HCT116 (cell line): ENCODE data around the gene SELENOW. TPM values are rescaled to one million over a fixed set of nuclear protein-coding genes. Genes with fewer than 3 reads are reported as not detected.

Source experiments
- ATAC-seq: fragments of 200-7000 bp; cut with Tn5 transposase; 2 replicates; pipeline ENCODE4 v1.9.1; 2020; ENCODE audit warnings: mild to moderate bottlenecking, moderate library complexity
- BruUV-seq: library from RNA; stranded (reverse); fragments of 400-500 nt; replicated peaks from 2 replicates; lab custom pipeline; 2021; lab: Mats Ljungman, UMichigan
- CTCF ChIA-PET: fragments of 300-600 bp; sonication (Branson Sonifier 250); formaldehyde crosslinking; loops from one replicate; lab custom pipeline; 2021; ENCODE audit warnings: antibody characterized with exemption; lab: Charles Lee
- POLR2A ChIA-PET: fragments of 300-600, 350-600 bp; sonication (Branson Sonifier 250); formaldehyde crosslinking; loops from one replicate; lab custom pipeline; 2021; ENCODE audit warnings: antibody characterized with exemption; lab: Charles Lee
- RAD21 ChIA-PET, 2 experiments: fragments of 300-600 bp; sonication (Branson Sonifier 250); formaldehyde crosslinking; loops; one replicate each; lab custom pipeline; 2023; ENCODE audit warnings: low total read pairs in 2 of 2; ENCODE audit not compliant: uncharacterized antibody in 2 of 2, unreplicated experiment in 2 of 2, low non-redundant PET in 1 of 2; lab: Charles Lee
- DNase-seq: peaks from one replicate; pipeline ENCODE4 v3.0.0-alpha.2; 2010; ENCODE audit warnings: low read depth, low spot score
- H2AFZ ChIP-seq: fragments of 200-600 bp; shearing (Covaris generic), sonication (generic); 2 replicates; pipeline ENCODE4 v1.6.1; 2017; ENCODE audit warnings: low read depth, mixed run types, mixed read lengths, antibody characterized with exemption, low read length; ENCODE audit not compliant: poor library complexity, severe bottlenecking
- H3K27ac ChIP-seq: 2 replicates; pipeline ENCODE4 v1.5.1; 2012; ENCODE audit warnings: low read depth, low read length
- H3K27me3 ChIP-seq: fragments of 200-600 bp; sonication (generic); 2 replicates; pipeline ENCODE4 v1.6.1; 2016; ENCODE audit warnings: mixed run types, low read length, mixed read lengths; ENCODE audit not compliant: insufficient read depth
- H3K36me3 ChIP-seq, 2 experiments: fragments of 200-500 bp in 1 of 2; fragments of 200-600 bp in 1 of 2; sonication (Bioruptor generic) in 1 of 2; sonication (generic) in 1 of 2; 2 replicates each; pipeline versions ENCODE4 v1.5.1 to v1.6.1; 2014 to 2016; ENCODE audit warnings: low read length in 2 of 2, inconsistent platforms in 1 of 2, mixed read lengths in 1 of 2, mixed run types in 1 of 2; ENCODE audit not compliant: insufficient read depth in 2 of 2, control insufficient read depth in 1 of 2
- H3K4me1 ChIP-seq, 2 experiments: fragments of 200-600 bp in 1 of 2; sonication (generic) in 1 of 2; 2 replicates each; pipeline versions ENCODE4 v1.5.1 to v1.6.1; 2012 to 2017; ENCODE audit warnings: low read length in 2 of 2, inconsistent platforms in 1 of 2, mild to moderate bottlenecking in 1 of 2, mixed read lengths in 1 of 2, mixed run types in 1 of 2, moderate library complexity in 1 of 2; ENCODE audit not compliant: insufficient read depth in 2 of 2, control insufficient read depth in 1 of 2
- H3K4me2 ChIP-seq: fragments of 200-600 bp; sonication (generic); 2 replicates; pipeline ENCODE4 v1.6.1; 2017; ENCODE audit warnings: mixed run types, low read length, mixed read lengths
- H3K4me3 ChIP-seq, 2 experiments: fragments of 200-600 bp in 1 of 2; sonication (generic) in 1 of 2; replicated peaks in 1 of 2; 2 replicates each; pipeline ENCODE4 v1.5.1; 2011 to 2016; ENCODE audit warnings: low read length in 2 of 2, control low read depth in 1 of 2, low read depth in 1 of 2, mild to moderate bottlenecking in 1 of 2, mixed read lengths in 1 of 2, mixed run types in 1 of 2
- H3K79me2 ChIP-seq: fragments of 200-600 bp; sonication (generic); 2 replicates; pipeline ENCODE4 v1.6.1; 2017; ENCODE audit warnings: mild to moderate bottlenecking, mixed run types, low read length, moderate library complexity, mixed read lengths; ENCODE audit not compliant: insufficient read depth
- H3K9ac ChIP-seq: fragments of 200-600 bp; sonication (generic); 2 replicates; pipeline ENCODE4 v1.6.1; 2016; ENCODE audit warnings: low read length, mixed read lengths
- H3K9me2 ChIP-seq: fragments of 200-600 bp; sonication (generic), shearing (Covaris generic); 2 replicates; pipeline ENCODE4 v1.6.1; 2017; ENCODE audit warnings: mixed run types, mild to moderate bottlenecking, moderate library complexity; ENCODE audit not compliant: insufficient read depth
- H3K9me3 ChIP-seq, 2 experiments: fragments of 200-500 bp in 1 of 2; fragments of 200-600 bp in 1 of 2; sonication (Bioruptor generic) in 1 of 2; sonication (generic) in 1 of 2; 2 replicates each; pipeline ENCODE4 v1.6.1; 2014 to 2017; ENCODE audit warnings: low read length in 2 of 2, mixed read lengths in 2 of 2, inconsistent platforms in 1 of 2, low read depth in 1 of 2, mild to moderate bottlenecking in 1 of 2, mixed run types in 1 of 2, moderate library complexity in 1 of 2; ENCODE audit not compliant: control insufficient read depth in 1 of 2, insufficient read depth in 1 of 2
- H4K20me1 ChIP-seq: fragments of 200-600 bp; sonication (generic), shearing (Covaris generic); 2 replicates; pipeline ENCODE4 v1.6.1; 2017; ENCODE audit warnings: mixed run types, mild to moderate bottlenecking, moderate library complexity; ENCODE audit not compliant: insufficient read depth
- CBX3 ChIP-seq: IDR thresholded peaks from 2 replicates; pipeline ENCODE4 v1.6.1; 2012; ENCODE audit warnings: low read depth
- CTCF ChIP-seq, 3 experiments: fragments of 200-600 bp in 1 of 3; sonication (generic) in 1 of 3; IDR thresholded peaks in 2 of 3; conservative IDR thresholded peaks in 1 of 3; 2 replicates each; pipeline ENCODE4 v1.5.1; 2012 to 2017; ENCODE audit warnings: low read depth in 2 of 3, low read length in 2 of 3, antibody characterized with exemption in 1 of 3, borderline replicate concordance in 1 of 3, control low read depth in 1 of 3, mild to moderate bottlenecking in 1 of 3, mixed read lengths in 1 of 3, mixed run types in 1 of 3, moderate library complexity in 1 of 3; ENCODE audit not compliant: insufficient read depth in 1 of 3
- ELF1 ChIP-seq: IDR thresholded peaks from 2 replicates; pipeline ENCODE4 v1.6.1; 2012; ENCODE audit warnings: low read depth, borderline replicate concordance
- FOSL1 ChIP-seq: IDR thresholded peaks from 2 replicates; pipeline ENCODE4 v1.6.1; 2012; ENCODE audit warnings: low read depth
- MAX ChIP-seq: IDR thresholded peaks from 2 replicates; pipeline ENCODE4 v1.6.1; 2012
- POLR2AphosphoS5 ChIP-seq: IDR thresholded peaks from 2 replicates; pipeline ENCODE4 v1.6.1; 2011; ENCODE audit warnings: mild to moderate bottlenecking, low read depth, low read length, moderate library complexity
- RAD21 ChIP-seq: IDR thresholded peaks from 2 replicates; pipeline ENCODE4 v1.6.1; 2012; ENCODE audit warnings: low read depth, mild to moderate bottlenecking
- SIN3A ChIP-seq: IDR thresholded peaks from 2 replicates; pipeline ENCODE4 v1.6.1; 2012; ENCODE audit warnings: low read depth
- SRF ChIP-seq: IDR thresholded peaks from 2 replicates; pipeline ENCODE4 v1.6.1; 2012; ENCODE audit warnings: low read depth
- ZFX ChIP-seq: fragments of 450-650 bp; IDR thresholded peaks from 2 replicates; pipeline ENCODE4 v1.6.1; 2017
- ZNF274 ChIP-seq: fragments of 200-500 bp; sonication (Bioruptor generic); IDR thresholded peaks from 2 replicates; pipeline ENCODE4 v1.6.1; 2014; ENCODE audit warnings: mild to moderate bottlenecking, low read depth, low read length, inconsistent platforms
- intact Hi-C: fragments of 100-400 bp; cut with micrococcal nuclease; formaldehyde crosslinking; loops from 2 replicates; pipeline ENCODE4 v1.10.0; 2022
- total RNA-seq: library from RNA; stranded (reverse); gene quantifications from one replicate; pipeline ENCODE4 v1.2.1, GENCODE V29; 2021; ENCODE audit not compliant: unreplicated experiment
- TF ChIP-seq, protein P1 (sequence below): IDR thresholded peaks from 2 replicates; pipeline ENCODE4 v1.6.1; 2011; ENCODE audit warnings: mild to moderate bottlenecking, low read length, moderate library complexity; ENCODE audit not compliant: insufficient replicate concordance; ENCODE audit errors: extremely low read depth
- TF ChIP-seq, protein P2 (sequence below): IDR thresholded peaks from 2 replicates; pipeline ENCODE4 v1.6.1; 2012

SELENOW gene
- total RNA-seq, 1 experiment from 2014 or later = 181 TPM

GRCh38 chr19:47794526-47794925, 16.0 kb downstream of the SELENOW start:
- Histone ChIP-seq H3K9ac (no peak overlapping the region), H3K4me1 (peaks cover 8 to 14% of the 10 kb centered on the region in 2 experiments), H3K4me3 (no peak overlapping the region), H3K36me3 (no peaks in the 10 kb centered on the region), H4K20me1 (no peaks in the 10 kb centered on the region), H2AFZ (no peak overlapping the region), H3K9me3 (no peaks in the 10 kb centered on the region)
- intact Hi-C loops = loop anchor here (5.0 kb wide), 1 partner anchor 362 kb away; no protein-coding TSS in a partner anchor
- DNase-seq = no peak
- ChIA-PET RAD21 (no interaction called here), POLR2A (no interaction called here)
- no peak for ATAC-seq
- no TSS peak for BruUV-seq
- TF ChIP-seq FOSL1 (no peak), SRF (no peak), RAD21 (no peak), CTCF (IDR thresholded peaks at IDR 0.05 in 2 of 3, conservative IDR thresholded peaks at IDR 0.05 in 1 of 3; ENCODE audit: borderline replicate concordance in 1 of 3, insufficient read depth in 1 of 3, low read depth in 2 of 3, low read length in 2 of 3) (peak in 2 of 3 experiments; percentile 26 to 46; a peak in 3 of 6 replicates), ZFX (no peak), ELF1 (no peak)
- TF ChIP-seq, all 23 proteins: peak for 1
- H3K27me3 ChIP-seq = no peaks in the 10 kb centered on the region
- H3K9me2 ChIP-seq = no peaks in the 10 kb centered on the region
- no peaks in the 10 kb centered on the region for H3K79me2 ChIP-seq
- H3K4me2 ChIP-seq = no peak overlapping the region
- H3K27ac ChIP-seq = no peak overlapping the region
- CTCF ChIA-PET = interaction anchor here (0.6 to 1.0 kb wide), 2 partner anchors 17 to 34 kb away, joined by 3 read pairs; partner anchors contain the start of gene SELENOW

DNA sequence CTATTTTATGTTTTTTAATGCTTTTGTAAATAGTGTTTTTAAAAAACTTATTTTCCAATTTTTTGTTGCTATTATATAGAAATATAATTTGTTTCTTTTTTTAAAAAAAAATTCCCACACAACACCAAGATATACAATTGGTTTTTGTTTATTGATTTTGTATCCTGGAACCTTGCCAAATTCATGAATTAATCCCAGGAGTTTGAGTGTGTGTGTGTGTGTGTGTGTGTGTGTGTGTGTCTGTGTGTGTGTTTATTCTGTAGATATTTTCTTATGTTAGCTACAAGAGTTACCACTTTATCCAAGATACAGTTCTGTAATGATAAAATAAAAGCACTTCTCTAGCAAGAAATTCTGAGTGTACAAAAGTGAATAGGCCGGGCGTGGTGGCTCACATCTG, 18.3 kb downstream of the SELENOW start:
- Histone ChIP-seq H3K9ac (no peak overlapping the region), H3K4me2 (peak overlapping the region; percentile 13; the same call in 1 of the 2 replicates), H3K36me3 (no peaks in the 10 kb centered on the region), H3K4me3 (no peak overlapping the region), H4K20me1 (no peaks in the 10 kb centered on the region), H3K27ac (no peak overlapping the region), H3K27me3 (no peaks in the 10 kb centered on the region), H3K9me3 (no peaks in the 10 kb centered on the region), H2AFZ (no peak overlapping the region), H3K79me2 (no peaks in the 10 kb centered on the region), H3K4me1 (no peaks in the 10 kb centered on the region; a peak in 3 of 4 replicates), H3K9me2 (no peaks in the 10 kb centered on the region)
- BruUV-seq = no TSS peak
- CTCF ChIA-PET = no interaction called here
- DNase-seq = no peak
- intact Hi-C loops = no loop called here
- no peak for ATAC-seq
- RAD21 ChIA-PET = no interaction called here
- POLR2A ChIA-PET = no interaction called here
- no peak for TF ChIP-seq SIN3A
- TF ChIP-seq, protein P1, sequence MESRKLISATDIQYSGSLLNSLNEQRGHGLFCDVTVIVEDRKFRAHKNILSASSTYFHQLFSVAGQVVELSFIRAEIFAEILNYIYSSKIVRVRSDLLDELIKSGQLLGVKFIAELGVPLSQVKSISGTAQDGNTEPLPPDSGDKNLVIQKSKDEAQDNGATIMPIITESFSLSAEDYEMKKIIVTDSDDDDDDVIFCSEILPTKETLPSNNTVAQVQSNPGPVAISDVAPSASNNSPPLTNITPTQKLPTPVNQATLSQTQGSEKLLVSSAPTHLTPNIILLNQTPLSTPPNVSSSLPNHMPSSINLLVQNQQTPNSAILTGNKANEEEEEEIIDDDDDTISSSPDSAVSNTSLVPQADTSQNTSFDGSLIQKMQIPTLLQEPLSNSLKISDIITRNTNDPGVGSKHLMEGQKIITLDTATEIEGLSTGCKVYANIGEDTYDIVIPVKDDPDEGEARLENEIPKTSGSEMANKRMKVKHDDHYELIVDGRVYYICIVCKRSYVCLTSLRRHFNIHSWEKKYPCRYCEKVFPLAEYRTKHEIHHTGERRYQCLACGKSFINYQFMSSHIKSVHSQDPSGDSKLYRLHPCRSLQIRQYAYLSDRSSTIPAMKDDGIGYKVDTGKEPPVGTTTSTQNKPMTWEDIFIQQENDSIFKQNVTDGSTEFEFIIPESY = no peak
- TF ChIP-seq, protein P2, sequence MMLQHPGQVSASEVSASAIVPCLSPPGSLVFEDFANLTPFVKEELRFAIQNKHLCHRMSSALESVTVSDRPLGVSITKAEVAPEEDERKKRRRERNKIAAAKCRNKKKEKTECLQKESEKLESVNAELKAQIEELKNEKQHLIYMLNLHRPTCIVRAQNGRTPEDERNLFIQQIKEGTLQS = no peak
- no peak for TF ChIP-seq ZNF274
- no peak for TF ChIP-seq MAX
- no peak for TF ChIP-seq CBX3
- no peak for TF ChIP-seq POLR2AphosphoS5
